ENCODE data around the gene HOXB3.
A peak's percentile ranks its signal among the peaks of the same experiment; 100 is the strongest.

Gene HOXB3

DNA sequence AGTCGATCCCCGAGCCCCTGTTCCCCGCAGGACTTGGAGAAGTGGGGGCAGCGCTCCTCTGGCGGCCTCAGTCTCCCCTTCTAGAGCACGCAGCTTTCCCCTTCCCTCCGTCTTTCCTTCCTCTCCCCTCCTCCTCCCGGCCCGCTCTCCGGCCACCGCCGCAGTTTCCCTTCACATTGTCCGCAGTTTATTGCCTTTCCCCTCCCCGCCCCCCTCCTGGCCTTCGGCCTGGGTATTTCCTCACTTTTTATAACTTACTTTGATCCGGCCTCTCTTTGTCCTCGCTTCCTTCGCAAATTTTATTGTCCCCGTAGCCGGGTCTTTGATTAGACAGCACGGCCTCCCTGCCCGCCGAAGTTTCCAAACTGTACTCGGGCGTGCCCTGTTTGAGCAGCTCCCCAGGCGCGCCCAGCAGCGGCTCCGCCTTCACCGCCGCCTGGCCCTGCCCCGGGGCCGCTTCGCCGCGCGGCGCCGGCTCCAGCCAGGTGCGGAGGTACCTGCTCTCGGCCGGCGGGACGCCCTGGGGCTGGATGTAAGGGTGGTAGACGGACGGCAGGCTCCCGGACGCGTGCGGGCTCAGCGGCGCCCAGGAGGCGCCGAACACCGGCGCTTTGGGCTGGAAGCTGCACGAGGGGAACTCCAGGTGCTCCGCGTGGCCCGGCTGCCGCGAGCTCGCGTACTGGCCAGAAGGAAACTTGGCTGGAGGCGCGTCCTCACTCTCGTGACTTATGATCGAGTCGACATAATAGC is 35.6 kb upstream of the HOXB3 start:
- no CpG with 5 or more reads among the region's 69 CpGs for WGBS (ENCODE audit: extremely low coverage, insufficient coverage, low lambda C conversion rate)

DNA sequence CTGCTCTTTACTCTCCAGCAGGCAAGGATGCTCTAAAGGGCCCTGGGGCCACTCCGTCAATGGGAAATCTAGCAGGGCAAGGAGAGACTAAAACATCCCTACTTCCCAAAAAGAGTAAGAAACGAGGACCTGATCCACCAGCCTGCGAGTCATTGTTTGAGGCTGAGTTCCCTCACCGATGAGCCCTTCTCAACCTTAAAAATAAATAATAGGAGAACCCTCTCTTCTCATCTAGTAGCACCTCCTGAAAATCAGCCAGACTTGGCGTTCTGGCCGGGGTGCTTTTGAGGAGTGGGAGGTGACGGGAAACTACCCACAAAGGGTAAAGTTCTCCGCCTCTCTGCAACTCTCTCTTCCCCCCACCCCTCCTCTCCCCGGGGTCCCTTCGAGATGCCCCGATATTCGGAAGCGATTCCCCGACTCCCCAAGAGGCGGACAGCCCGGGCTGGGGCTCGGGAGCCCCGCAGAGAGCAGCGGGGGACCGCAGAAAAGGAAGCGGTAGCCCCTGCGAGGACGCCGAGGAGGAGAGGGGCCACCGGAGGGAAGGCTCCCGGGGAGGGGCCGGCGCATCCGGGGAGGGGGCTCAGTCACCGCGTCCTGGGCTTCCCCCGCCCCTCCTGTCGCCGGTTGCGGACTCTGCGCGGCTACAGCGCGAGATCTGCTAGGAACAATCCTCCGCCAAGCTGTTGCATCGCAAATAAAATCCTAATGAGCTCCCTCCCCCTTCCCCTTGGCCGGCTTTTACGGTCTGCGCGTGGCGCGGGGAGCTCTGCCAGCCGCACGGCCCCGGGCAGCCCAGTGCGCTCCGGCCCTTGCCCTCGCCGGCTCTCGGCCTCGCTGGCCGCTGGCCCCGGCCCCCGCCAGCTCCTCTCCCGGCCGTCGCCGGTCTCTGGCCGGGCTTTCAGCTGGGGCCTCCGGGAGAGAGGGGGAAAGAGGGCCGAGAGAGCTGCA is 34.8 kb upstream of the HOXB3 start:
- peak overlapping the region; percentile 31 for H2BK120ac ChIP-seq (ENCODE audit: low read depth, low read length)
- DNase-seq: peak; percentile 75
- no peaks in the 10 kb centered on the region for H3K79me2 ChIP-seq (ENCODE audit: control insufficient read depth, insufficient read depth, low read length)
- H3K18ac ChIP-seq (ENCODE audit: low read length): peak overlapping the region; percentile 81
- H4K8ac ChIP-seq (ENCODE audit: low read depth, low read length): no peak overlapping the region
- peak overlapping the region; percentile 39 for H2BK15ac ChIP-seq (replicated peaks; ENCODE audit: low read depth)
- peak overlapping the region; percentile 51 for H3K9ac ChIP-seq (ENCODE audit: low read length)
- H4K5ac ChIP-seq (ENCODE audit: low read length): no peak overlapping the region
- WGBS (ENCODE audit: extremely low coverage, insufficient coverage, low lambda C conversion rate): no CpG with 5 or more reads among the region's 66 CpGs
- peak overlapping the region; percentile 74 for H3K56ac ChIP-seq (ENCODE audit: low read length)
- peak overlapping the region; percentile 83 for H3K4me2 ChIP-seq (ENCODE audit: low read length)
- no peak overlapping the region for H3K27ac ChIP-seq (ENCODE audit: low read depth, low read length)
- H3K23ac ChIP-seq (ENCODE audit: low read length): no peak overlapping the region
- H2BK5ac ChIP-seq (ENCODE audit: low read length): no peak overlapping the region
- no peaks in the 10 kb centered on the region for H3K36me3 ChIP-seq (ENCODE audit: control insufficient read depth, insufficient read depth, low read length)
- H3K27me3 ChIP-seq (ENCODE audit: insufficient read depth, low read length, poor library complexity): peaks cover 82% of the 10 kb centered on the region
- no peaks in the 10 kb centered on the region for H3K4me1 ChIP-seq (ENCODE audit: control insufficient read depth, low read depth, low read length)
- H2AK5ac ChIP-seq (ENCODE audit: low read length): no peak overlapping the region
- H3K79me1 ChIP-seq (ENCODE audit: low read length): no peaks in the 10 kb centered on the region
- no peak overlapping the region for H3K4ac ChIP-seq (ENCODE audit: low read depth, low read length)
- H3K4me3 ChIP-seq (ENCODE audit: low read length): peak overlapping the region; percentile 10

More for the DNA sequence above, 35.6 kb upstream of the HOXB3 start:
- Histone ChIP-seq H2BK5ac (ENCODE audit: low read length) (no peak overlapping the region), H3K4me2 (ENCODE audit: low read length) (peak overlapping the region; percentile 83), H2BK120ac (ENCODE audit: low read depth, low read length) (peak overlapping the region; percentile 31), H3K27ac (ENCODE audit: low read depth, low read length) (no peak overlapping the region), H3K79me1 (ENCODE audit: low read length) (no peaks in the 10 kb centered on the region), H3K4ac (ENCODE audit: low read depth, low read length) (no peak overlapping the region), H3K4me3 (ENCODE audit: low read length) (peak overlapping the region; percentile 10), H2BK15ac (replicated peaks; ENCODE audit: low read depth) (no peak overlapping the region), H4K8ac (ENCODE audit: low read depth, low read length) (no peak overlapping the region), H3K9ac (ENCODE audit: low read length) (peak overlapping the region; percentile 51), H3K23ac (ENCODE audit: low read length) (peak overlapping the region; percentile 49), H2AK5ac (ENCODE audit: low read length) (no peak overlapping the region), H3K18ac (ENCODE audit: low read length) (peak overlapping the region; percentile 81), H4K5ac (ENCODE audit: low read length) (no peak overlapping the region), H3K27me3 (ENCODE audit: insufficient read depth, low read length, poor library complexity) (peaks cover 82% of the 10 kb centered on the region), H3K56ac (ENCODE audit: low read length) (peak overlapping the region; percentile 74), H3K4me1 (ENCODE audit: control insufficient read depth, low read depth, low read length) (no peaks in the 10 kb centered on the region), H3K79me2 (ENCODE audit: control insufficient read depth, insufficient read depth, low read length) (no peaks in the 10 kb centered on the region), H3K36me3 (ENCODE audit: control insufficient read depth, insufficient read depth, low read length) (no peaks in the 10 kb centered on the region)
- DNase-seq: peak; percentile 76

DNA sequence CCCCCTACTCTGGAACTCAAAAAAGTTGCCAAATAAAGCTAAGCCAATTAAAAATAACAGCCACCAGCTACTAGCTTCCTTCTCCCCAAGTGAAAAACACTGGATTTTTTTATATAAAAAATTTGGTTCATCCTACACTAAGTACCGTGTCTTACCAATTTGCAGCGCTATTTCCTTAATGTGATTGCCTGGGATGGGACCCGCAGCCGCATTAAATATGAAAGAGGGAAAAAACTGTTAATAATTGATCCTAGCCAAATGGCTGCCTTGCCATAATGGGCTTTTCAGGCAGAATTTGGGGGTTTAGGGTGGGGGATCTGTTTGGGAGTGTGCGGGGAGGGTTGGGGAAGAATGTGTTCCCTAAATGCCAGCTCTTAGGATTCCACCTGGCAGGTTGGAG is 34.1 kb upstream of the HOXB3 start:
- H3K4me1 ChIP-seq (ENCODE audit: control insufficient read depth, low read depth, low read length): no peaks in the 10 kb centered on the region

DNA sequence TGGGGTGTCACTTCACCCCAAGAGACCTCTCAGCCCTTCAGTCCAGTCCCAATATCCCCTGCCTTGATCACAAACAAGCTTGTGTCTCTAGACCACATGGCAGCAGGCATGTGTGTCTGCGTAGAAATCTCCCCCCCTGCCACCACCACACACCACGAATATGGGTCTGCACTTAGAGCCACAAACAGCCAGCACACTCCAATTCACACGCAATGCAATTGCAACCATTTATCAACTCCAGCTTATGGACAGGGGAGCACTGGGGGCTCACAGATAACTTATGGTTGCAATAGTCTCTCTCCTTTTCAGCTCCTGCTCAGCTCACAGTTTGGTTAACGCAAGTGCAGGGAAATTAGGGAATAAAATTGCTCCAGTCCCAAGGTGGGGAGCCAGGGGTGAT is 33.5 kb upstream of the HOXB3 start:
- H3K27ac ChIP-seq (ENCODE audit: low read depth, low read length): no peak overlapping the region
- H3K56ac ChIP-seq (ENCODE audit: low read length): no peak overlapping the region
- H3K4ac ChIP-seq (ENCODE audit: low read depth, low read length): no peak overlapping the region
- H4K5ac ChIP-seq (ENCODE audit: low read length): no peak overlapping the region
- no peaks in the 10 kb centered on the region for H3K79me2 ChIP-seq (ENCODE audit: control insufficient read depth, insufficient read depth, low read length)
- no peak overlapping the region for H2BK15ac ChIP-seq (replicated peaks; ENCODE audit: low read depth)
- no peaks in the 10 kb centered on the region for H3K4me1 ChIP-seq (ENCODE audit: control insufficient read depth, low read depth, low read length)
- no peak overlapping the region for H3K18ac ChIP-seq (ENCODE audit: low read length)
- no peak overlapping the region for H4K8ac ChIP-seq (ENCODE audit: low read depth, low read length)
- H3K27me3 ChIP-seq (ENCODE audit: insufficient read depth, low read length, poor library complexity): peaks cover 82% of the 10 kb centered on the region
- H2AK5ac ChIP-seq (ENCODE audit: low read length): no peak overlapping the region
- no peak for DNase-seq
- no peak overlapping the region for H2BK120ac ChIP-seq (ENCODE audit: low read depth, low read length)
- no peaks in the 10 kb centered on the region for H3K79me1 ChIP-seq (ENCODE audit: low read length)
- no peak overlapping the region for H3K4me2 ChIP-seq (ENCODE audit: low read length)
- H3K36me3 ChIP-seq (ENCODE audit: control insufficient read depth, insufficient read depth, low read length): no peaks in the 10 kb centered on the region
- WGBS (ENCODE audit: extremely low coverage, insufficient coverage, low lambda C conversion rate): no CpG with 5 or more reads among the region's 4 CpGs
- H3K9ac ChIP-seq (ENCODE audit: low read length): no peak overlapping the region
- H3K23ac ChIP-seq (ENCODE audit: low read length): no peak overlapping the region
- H2BK5ac ChIP-seq (ENCODE audit: low read length): no peak overlapping the region
- H3K4me3 ChIP-seq (ENCODE audit: low read length): no peak overlapping the region

More for the DNA sequence above, 34.1 kb upstream of the HOXB3 start:
- Histone ChIP-seq H3K27me3 (ENCODE audit: insufficient read depth, low read length, poor library complexity) (peaks cover 83% of the 10 kb centered on the region), H3K4me2 (ENCODE audit: low read length) (no peak overlapping the region), H3K4ac (ENCODE audit: low read depth, low read length) (no peak overlapping the region), H2BK15ac (replicated peaks; ENCODE audit: low read depth) (no peak overlapping the region), H3K56ac (ENCODE audit: low read length) (no peak overlapping the region), H3K36me3 (ENCODE audit: control insufficient read depth, insufficient read depth, low read length) (no peaks in the 10 kb centered on the region), H3K4me3 (ENCODE audit: low read length) (no peak overlapping the region), H2BK5ac (ENCODE audit: low read length) (no peak overlapping the region), H4K8ac (ENCODE audit: low read depth, low read length) (no peak overlapping the region), H2AK5ac (ENCODE audit: low read length) (no peak overlapping the region), H3K79me1 (ENCODE audit: low read length) (no peaks in the 10 kb centered on the region), H2BK120ac (ENCODE audit: low read depth, low read length) (no peak overlapping the region), H3K79me2 (ENCODE audit: control insufficient read depth, insufficient read depth, low read length) (no peaks in the 10 kb centered on the region), H3K27ac (ENCODE audit: low read depth, low read length) (no peak overlapping the region), H3K23ac (ENCODE audit: low read length) (no peak overlapping the region), H4K5ac (ENCODE audit: low read length) (no peak overlapping the region), H3K9ac (ENCODE audit: low read length) (no peak overlapping the region), H3K18ac (ENCODE audit: low read length) (no peak overlapping the region)
- WGBS (ENCODE audit: extremely low coverage, insufficient coverage, low lambda C conversion rate): no CpG with 5 or more reads among the region's 5 CpGs
- no peak for DNase-seq

DNA sequence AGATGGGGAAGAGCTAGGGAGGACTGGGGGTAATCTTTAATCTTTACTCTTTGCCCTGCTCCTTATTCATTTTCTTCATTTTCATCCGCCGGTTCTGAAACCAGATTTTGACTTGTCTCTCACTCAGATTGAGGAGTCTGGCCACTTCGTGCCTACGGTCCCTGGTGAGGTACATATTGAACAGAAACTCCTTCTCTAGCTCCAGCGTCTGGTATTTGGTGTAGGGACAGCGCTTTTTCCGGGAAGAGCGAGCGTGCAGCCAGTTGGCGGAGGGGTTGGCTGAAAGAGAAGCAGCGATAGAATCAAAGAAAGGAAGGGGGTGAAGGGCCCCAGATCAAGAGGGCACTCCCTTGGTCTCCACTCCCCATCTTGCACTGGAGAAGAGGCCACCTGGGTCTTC is 32.8 kb upstream of the HOXB3 start:
- Histone ChIP-seq H4K5ac (ENCODE audit: low read length) (no peak overlapping the region), H2AK5ac (ENCODE audit: low read length) (no peak overlapping the region), H3K36me3 (ENCODE audit: control insufficient read depth, insufficient read depth, low read length) (no peaks in the 10 kb centered on the region), H3K4me3 (ENCODE audit: low read length) (no peak overlapping the region), H3K27ac (ENCODE audit: low read depth, low read length) (no peak overlapping the region), H3K23ac (ENCODE audit: low read length) (no peak overlapping the region), H3K79me2 (ENCODE audit: control insufficient read depth, insufficient read depth, low read length) (no peaks in the 10 kb centered on the region), H2BK15ac (replicated peaks; ENCODE audit: low read depth) (no peak overlapping the region), H3K56ac (ENCODE audit: low read length) (no peak overlapping the region), H3K4ac (ENCODE audit: low read depth, low read length) (no peak overlapping the region), H3K79me1 (ENCODE audit: low read length) (no peaks in the 10 kb centered on the region), H3K27me3 (ENCODE audit: insufficient read depth, low read length, poor library complexity) (peaks cover 80% of the 10 kb centered on the region), H3K4me1 (ENCODE audit: control insufficient read depth, low read depth, low read length) (no peaks in the 10 kb centered on the region), H4K8ac (ENCODE audit: low read depth, low read length) (no peak overlapping the region), H3K9ac (ENCODE audit: low read length) (no peak overlapping the region), H2BK5ac (ENCODE audit: low read length) (no peak overlapping the region), H3K18ac (ENCODE audit: low read length) (no peak overlapping the region), H3K4me2 (ENCODE audit: low read length) (no peak overlapping the region), H2BK120ac (ENCODE audit: low read depth, low read length) (no peak overlapping the region)
- WGBS (ENCODE audit: extremely low coverage, insufficient coverage, low lambda C conversion rate): no CpG with 5 or more reads among the region's 11 CpGs
- DNase-seq: no peak
